HuH-7 (cell line): Measurements from ENCODE around the gene CAV1.

ENCODE experiments used
- DNase-seq: peaks from one replicate; pipeline ENCODE4 v3.0.0; 2011; ENCODE audit warnings: low spot score

The CAV1 gene

DNA sequence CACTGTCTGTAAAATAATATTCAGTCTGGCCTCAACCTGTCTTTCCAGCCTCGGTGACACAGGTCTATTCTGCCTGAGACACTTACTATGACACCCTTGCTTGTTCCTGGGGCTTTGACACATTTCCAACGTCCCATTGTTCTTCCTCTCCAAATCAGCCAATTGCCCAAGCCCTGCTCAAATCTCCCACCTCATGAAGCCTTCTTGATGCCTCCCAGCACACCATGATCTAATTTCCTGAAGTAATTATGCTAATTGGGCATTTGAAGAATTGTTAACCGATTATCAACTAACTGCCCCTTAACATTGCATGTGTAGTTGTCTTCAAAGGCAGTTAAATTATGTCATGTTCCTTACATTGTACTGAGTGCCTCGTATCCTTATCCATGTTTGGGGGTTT lies 33.1 kb downstream of the CAV1 start:
- DNase-seq: no peak

DNA sequence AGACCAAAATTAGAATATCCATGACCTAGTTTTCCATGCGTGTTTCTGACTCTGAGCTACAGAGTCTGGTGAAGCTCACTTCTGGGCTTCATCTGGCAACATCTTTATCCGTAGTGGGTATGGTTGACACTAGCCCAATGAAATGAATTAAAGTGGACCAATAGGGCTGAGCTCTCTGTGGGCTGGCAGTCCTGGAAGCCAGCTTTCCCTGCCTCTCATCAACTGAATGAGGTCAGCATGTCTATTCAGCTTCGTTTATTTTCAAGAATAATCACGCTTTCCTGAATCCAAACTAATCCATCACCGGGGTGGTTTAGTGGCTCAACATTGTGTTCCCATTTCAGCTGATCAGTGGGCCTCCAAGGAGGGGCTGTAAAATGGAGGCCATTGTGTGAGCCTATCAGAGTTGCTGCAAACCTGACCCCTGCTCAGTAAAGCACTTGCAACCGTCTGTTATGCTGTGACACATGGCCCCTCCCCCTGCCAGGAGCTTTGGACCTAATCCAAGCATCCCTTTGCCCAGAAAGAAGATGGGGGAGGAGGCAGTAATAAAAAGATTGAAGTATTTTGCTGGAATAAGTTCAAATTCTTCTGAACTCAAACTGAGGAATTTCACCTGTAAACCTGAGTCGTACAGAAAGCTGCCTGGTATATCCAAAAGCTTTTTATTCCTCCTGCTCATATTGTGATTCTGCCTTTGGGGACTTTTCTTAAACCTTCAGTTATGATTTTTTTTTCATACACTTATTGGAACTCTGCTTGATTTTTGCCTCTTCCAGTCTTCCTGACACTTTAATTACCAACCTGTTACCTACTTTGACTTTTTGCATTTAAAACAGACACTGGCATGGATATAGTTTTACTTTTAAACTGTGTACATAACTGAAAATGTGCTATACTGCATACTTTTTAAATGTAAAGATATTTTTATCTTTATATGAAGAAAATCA lies 35.5 kb downstream of the CAV1 start:
- no peak for DNase-seq

DNA sequence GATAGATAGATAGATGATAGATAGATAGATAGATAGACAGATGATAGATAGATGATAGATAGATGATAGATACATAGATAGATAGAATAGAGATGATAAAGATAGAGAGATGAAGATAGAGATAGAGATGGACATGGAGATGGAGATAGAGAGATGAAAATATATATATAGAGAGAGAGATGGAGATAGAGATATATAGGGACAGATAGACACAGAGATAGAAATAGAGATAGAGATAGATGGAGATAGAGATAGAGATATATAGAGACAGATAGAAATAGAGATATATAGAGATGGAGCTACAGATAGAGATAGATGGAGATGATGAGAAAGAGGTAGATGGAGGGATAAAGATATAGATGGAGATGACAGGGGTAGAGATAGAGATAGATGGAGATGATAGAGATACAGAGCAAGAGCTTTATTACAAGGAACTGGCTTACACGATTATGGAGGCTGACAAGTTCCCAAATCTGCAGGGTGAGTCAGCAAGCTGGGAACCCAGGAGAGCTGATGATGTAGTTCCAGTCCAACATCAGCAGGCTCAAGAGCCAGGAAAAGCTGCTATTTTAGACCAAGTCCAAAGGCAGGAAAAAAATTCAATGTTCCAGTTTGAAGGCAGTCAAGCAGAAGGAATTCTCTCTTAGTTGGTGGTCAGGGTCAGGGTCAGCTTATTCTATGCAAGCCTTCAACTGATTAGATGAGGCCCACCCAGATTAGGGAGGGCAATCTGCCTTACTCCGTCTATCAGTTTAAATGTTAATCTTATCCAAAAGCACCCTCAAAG lies 37.1 kb downstream of the CAV1 start:
- DNase-seq: no peak

DNA sequence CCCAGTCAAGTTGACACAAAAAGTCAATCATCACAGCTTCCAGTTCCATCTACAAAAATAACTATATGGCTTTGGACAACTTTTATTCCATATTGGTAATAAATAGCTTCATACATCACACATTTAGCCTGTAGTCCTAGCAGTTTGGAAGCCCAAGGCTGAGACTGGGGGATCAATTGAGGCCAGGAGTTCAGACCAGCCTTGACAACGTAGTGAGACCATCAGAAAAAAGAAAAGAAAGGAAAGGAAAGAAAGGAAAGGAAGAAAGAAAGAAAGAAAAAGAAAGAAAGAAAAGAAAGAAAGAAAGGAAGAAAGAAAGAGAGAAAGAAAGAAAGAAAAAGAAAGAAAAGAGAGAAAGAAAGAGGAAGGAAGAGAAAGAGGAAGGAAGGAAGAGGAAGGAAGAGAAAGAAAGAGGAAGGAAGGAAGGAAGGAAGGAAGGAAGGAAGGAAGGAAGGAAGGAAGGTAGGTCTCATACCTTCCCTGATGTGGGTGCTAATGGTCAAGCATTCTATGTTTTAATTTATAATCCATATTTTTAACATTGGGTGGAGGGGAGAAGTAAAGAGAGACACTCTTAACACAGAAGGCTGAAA lies 37.8 kb downstream of the CAV1 start:
- no peak for DNase-seq

DNA sequence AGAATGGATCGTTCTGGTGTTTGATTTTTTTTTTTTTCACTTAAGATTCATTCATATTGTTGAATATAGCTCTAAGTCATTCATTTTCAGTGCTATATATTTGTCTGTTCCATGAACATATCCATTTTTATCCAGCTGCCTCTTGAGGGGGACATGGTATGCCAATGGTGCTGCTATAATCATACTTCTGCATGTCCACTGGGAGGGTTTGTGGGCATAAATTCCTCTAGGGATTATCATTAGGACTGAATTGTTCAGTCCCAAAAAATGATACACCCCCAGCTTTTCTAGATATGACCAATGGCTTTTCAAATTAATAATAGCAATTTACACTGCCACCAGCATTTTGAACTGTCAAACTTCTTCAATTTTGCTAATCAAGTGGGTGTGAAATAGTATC lies 41.1 kb downstream of the CAV1 start:
- DNase-seq: no peak

DNA sequence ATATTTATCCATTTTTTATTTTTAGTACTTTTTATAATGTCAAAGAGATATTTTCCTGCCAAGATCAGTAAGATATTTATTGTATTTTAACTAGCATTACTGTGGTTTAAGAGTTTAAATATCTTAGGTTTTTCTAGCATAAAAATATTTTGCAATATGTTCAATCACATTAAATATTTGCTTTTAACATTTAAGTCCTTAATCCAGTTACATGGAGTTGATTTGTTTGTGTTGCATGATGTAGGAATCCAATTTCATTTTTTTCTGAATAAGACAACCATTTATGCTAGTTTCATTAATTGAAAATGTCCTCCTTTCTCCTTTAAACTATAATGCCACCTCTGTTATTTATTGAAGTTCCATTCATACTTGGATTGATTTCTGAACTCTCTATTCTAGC lies 41.8 kb downstream of the CAV1 start:
- DNase-seq: no peak

DNA sequence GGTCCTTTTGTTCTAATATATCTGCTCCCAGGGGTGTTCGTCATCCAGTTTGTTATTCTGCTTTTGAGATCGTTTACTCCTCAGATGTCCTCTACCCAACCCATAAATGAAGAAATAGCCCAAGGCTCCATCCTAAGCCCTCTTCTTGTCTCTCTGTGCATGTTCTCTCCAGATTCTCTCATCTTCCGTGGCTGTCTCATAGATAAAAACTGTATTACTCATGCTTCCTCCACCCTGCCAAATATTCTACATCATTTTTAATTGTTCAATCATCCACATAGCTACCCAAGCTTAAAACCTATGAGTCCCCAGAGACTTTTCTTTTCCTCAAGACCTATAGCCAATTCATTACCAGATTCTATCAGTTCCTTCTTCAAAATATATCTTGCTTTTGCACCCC lies 44.9 kb downstream of the CAV1 start:
- no peak for DNase-seq

DNA sequence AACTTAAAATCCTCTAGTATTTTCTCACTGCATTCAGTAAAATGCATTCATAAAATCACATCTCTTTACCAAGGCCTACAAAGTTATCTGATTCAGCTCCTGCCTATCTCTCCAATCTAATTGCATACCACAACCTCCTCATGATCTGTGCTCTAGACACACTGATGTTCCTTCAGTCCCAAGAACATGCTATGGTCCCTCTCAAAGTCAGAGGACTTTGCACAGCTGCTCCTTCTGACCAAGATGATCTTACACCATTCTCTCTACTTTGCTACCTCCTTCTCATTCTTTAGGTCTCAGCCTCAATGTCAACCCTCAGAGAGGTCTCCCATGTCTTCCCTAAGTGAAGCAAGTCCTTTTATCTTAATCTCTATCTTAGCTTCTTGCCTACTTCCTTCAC lies 45.5 kb downstream of the CAV1 start:
- DNase-seq: no peak

DNA sequence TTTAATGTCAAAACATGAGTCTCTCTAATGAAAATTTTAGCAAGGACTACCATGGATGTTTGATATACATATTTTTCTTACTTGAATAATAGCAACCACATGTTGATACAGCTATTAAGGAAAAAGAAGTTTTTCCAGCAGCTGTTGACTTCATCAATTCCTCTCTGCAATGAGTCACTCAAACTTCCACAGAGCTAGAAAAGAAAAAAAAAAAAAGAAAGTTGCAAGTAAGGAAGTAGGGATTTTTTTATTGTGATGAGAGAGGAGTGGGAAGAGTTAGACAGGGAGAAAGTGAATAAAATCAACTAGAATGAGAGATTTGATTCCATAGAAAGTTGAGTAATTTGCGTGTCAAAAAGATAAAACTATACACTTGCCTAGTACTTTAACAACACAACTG lies 46.2 kb downstream of the CAV1 start:
- DNase-seq: no peak

DNA sequence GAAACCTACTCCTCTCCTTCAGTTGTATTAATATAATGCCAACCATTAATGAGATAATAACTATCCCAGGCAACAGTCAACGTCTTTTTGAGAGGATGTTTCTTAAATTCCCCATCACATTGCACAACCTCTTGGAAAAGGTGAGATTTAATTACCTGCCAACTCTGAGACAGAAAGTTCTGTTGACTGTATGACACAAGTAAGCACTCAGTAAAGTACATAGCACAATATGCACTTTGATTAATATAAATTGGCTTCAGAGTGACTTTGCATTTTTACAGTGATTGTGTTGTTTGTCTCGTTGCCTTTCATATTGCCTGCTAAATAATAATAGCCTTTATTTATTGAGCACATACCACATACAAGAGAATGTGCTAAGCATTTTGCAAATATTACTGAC lies 46.7 kb downstream of the CAV1 start:
- DNase-seq: no peak

DNA sequence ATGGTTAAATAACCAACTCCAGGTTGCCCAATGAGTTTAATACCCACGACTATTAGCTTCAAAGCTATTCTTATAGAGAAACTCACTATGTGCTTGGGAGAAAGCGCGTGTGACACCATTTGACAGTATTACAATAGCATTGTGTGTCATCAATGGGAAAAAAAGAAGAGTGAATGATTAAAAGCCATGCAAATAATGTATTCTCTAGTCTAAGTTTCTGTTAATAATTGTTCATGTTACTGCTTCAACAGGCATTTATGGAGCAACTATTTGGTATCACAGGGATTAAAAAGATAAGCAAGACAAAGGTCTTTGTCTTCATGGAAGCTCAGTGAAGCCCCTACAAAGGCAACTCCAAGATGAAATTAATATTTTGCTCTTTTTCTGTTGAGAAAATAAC lies 47.2 kb downstream of the CAV1 start:
- no peak for DNase-seq

DNA sequence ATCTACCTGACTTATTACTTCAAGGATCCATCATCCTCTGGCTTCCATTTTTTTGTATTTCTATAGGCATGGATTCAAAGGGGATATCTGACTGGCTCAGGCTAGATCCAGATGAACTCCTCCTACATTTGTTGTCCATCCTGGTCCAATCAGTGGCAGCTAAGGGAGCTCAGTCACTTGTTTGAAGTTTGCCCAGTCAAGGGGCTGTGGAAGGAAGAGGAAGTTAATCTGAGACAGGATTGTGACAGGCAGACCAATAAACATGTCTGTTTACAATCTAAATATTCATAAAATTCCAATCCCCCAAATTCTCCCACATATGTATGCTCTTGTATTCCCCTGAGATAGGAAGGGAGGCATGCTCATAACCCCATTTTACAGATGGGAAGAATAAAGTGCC lies 48.7 kb downstream of the CAV1 start:
- DNase-seq: no peak

DNA sequence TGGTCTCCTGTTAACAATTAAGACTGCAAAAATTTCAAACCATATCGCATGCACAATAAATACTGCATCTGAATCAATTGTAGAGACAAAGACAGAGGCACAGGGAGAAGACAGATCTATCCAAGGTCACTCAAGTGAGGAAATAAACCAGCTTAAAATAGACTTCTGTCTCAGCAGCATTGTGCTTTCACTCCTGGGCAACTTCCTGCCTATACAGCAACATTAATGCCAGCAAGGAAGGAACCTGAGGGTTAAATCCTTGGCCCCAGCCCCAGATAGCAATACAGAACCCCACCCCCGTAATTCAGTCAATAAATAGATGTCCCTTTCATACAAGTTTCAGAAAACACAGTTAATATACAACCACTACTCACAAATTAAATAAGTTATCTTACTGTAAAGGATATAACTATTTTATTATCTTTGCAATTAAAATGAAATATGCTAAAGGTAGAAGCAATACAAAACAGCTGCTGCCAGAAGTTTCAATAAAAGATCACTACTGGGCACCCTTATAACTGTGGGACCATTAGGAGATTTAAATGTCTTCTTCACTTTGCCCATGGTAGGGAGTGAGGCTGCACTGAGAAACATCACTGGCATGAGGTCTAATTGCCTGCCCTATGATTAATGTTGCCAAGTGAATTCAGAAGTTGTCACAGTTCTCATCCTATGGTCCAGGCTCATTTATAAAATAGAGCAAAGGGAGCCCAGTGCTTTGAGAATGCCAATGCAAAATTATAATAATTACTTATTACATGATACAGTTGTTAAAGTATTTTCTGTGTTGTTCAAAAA lies 49.4 kb downstream of the CAV1 start:
- no peak for DNase-seq

DNA sequence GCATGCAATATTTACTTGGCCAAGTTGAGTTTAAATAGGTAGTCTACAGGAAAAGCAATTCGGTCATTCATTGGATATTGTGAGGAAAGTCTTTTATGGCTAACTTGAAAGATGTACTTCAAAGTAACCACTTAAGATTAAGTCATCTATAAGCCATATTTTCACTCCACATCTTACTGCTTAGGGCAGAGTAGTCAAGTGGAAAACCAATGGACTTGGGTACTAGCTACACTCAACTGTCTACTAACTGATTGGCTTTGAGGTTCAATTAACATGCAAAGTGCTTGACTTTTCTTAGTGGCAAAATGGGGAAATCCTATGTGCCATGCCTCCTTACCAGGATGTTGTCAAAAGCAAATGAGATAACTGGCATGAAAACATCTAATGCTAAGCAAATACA lies 51.0 kb downstream of the CAV1 start:
- DNase-seq: no peak

DNA sequence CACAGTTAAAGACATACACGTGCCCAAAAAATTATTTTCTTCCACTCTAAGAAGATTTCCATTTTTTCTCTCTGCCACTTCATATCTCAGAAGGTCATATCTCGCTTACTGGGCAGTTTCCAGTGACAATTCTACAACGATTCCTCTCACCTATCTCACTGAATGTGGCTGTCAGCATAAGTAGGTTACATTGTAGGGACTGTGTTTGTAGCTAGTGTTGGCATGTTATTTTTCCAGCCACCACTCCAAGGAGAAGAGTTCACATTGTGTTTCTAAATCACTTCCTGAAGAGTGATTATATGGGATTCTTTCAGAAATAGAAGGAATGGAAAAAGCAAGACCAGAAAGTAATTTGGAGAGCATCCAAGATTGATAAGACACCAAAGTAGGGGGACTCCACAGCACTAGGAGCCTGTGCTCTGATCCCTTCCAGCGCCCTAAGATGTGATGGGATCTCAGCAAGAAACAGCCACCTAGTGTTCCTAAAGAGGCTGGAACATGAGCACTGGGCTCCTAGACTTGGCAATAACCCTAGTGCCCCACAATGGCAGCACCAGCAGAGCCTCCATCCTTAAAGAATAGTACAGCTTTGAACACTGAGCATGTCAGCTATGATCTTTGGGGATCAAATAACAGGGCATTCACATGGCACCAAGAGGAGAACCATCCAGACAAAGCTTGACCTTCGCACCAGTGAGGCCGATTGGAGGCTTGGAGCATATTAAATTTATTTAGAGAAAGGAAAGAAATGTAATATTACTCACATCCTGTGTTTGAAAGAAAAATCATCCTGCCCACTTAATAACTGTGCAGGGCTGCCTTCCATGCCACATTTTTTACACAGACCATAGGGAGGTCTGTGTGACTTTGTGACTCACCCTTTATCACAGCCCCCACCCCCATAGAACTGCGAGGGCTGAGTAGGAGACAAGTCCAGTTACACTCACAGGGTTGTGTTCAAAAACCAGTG lies 51.8 kb downstream of the CAV1 start:
- DNase-seq: no peak

DNA sequence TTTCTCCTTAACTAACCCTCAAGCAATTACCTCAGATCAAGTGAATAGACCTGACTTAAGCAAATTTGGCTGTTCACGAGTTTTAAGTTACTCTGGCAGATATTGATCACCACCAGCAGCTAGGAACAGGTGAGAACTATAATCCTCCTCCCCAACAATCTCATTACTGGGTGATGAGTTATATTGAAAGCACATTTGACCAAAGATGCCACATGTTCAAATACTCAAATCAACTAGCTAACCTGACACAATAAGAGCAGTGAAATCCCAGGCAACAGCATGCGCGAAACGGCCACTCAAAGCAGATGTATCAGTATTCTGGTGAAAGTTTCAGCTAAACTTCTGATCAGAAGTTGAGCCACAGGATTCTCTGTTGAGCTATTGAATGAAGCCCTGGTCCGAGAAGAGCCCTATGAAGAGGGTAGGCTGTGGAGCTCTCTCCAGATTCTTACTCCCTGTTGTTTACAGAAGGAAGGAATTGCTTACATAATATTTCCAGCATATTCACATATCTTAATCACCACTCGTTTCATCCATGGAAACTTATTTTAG lies 52.6 kb downstream of the CAV1 start:
- no peak for DNase-seq

DNA sequence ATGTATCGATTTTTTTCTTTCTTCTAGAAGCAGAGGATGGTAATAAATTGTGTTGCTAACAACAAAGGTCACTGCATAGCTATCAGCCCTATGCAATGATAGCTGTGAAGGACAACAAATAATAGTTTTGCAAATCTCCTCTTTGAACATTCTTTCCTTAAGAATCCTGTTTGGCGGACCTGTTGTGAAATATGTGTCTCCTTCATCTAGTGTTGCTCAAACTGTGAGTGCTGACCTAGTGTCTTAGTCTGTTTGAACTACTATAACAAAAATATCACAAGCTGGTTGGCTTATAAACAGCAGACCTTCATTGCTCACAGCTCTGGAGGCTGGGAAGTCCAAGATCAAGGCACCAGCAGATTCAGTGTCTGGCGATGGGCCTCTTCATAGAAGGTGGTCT lies 53.7 kb downstream of the CAV1 start:
- DNase-seq: no peak

DNA sequence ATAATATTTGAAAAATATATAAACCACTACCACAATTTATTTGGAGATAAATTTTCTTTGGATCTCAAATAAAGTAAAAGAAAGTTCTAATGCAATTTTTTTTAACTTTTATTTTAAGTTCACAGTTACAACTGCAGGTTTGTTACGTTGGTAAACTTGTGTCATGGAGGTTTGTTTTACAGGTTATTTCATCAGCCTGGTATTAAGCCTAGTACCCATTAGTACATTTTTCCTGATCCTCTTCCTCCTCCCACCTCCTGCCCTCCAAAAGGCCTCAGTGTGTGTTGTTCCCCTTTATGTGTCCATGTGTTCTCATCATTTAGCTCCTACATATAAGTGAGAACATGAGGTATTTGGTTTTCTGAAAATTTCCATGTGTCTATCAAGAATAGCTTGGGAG lies 54.5 kb downstream of the CAV1 start:
- DNase-seq: no peak

DNA sequence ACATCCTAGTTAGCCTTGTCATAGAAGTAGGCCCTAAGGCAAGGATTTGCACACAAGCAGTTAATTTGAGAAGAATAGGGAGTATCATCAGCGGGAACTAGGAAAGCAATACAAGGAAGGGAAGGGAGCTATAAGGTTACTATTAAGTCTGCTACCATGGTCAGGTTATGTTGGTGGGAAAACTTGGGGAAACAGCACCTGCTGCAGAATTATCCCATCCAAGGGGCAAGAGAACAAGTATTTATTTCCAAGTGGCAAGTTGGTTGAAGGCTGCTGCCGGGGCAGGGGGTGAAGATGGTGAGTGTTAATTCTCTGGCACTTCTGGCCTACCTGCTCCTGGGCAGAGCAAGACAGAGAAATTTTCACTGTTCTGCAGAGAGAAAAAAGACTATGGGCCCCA lies 55.0 kb downstream of the CAV1 start:
- no peak for DNase-seq

DNA sequence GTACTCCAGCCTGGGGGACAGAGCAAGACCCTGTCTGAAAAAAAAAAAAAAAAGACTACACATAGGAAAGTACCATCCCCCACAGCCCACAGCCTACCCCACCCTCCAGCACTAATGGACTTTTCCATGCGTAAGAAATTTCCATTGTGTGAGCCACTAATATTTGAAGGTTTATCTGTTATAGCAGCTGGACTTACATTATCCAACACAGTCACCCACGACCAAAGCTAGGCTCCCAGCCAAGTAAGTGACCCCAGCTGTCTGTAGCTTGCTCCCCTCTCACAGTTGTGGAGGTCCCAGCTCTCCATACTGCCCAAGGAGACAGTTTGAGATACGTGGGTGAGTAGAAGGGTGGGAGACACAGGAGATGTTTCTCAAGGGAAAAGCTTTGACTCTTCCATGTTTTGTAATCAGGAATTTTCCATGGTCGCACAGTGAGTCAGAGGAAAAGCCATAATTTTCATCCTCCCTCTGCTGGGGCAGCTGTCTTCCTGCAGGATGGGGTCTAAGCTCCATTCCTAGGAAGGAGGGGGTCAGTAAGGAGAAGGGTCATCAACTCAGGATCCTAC lies 57.4 kb downstream of the CAV1 start:
- no peak for DNase-seq
